Transverse colon (tissue), 3 donors: Measurements from ENCODE around the gene DNAAF5.

Experiments used
- POLR2A ChIP-seq: fragments of 450-650 bp; IDR thresholded peaks from one replicate; pipeline ENCODE4 v1.6.1; 2016; ENCODE audit warnings: antibody characterized with exemption, mild to moderate bottlenecking, moderate library complexity
- TF ChIP-seq, protein P1 (sequence below), 5 experiments: fragments of 200-600 bp in 3 of 5; fragments of 450-650 bp in 2 of 5; sonication (generic) in 3 of 5; IDR thresholded peaks; 1 replicate in 2 of 5; 2 replicates in 3 of 5; pipeline ENCODE4 v1.5.1; 2016 to 2017; ENCODE audit warnings: antibody characterized with exemption in 5 of 5, inconsistent platforms in 3 of 5, mild to moderate bottlenecking in 2 of 5, moderate library complexity in 1 of 5

DNA sequence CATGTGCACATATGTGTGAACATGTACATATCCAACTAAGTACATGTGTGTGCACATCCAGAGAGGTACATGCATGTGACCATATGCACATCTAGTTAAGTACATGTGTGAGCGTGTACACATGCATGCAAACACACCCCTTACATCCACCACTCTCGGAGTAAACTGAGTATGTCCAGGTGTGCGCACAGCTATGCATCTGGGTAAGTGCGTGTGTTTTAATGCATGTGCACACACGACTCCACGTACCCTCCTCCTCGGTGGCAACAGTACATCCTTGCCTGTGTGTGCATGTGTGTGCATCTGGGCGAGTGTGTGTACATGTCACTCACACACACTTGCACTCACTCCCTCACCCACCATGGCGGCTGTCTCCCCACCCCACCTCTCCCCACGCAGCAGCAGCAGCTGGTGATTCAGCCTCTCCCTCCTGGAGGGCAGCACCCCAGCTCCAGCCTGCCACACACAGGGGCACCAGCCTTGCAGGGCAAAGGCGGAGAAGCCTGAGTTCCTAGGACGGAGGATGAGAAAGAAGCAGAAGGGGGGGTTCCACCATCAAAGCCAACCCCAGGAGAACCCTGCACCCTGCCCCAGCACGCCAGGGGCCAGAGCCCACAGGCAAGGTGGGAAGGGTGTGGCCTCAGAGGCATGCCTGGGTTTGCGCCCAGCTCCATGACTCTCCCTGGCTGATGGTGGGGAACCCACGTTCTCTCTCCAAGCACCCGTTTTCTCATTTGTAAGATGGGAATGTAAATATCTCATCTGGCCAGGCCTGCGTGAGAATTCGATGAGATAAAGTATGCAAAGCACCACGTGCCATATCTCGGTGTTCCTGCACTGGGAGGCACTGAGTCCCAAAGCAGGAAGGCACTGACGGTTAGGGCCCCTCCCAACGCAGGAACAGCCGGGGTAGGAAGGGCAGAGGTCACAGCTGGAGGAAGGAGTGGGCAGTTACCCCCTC lies 27.7 kb upstream of the DNAAF5 start:
- TF ChIP-seq, protein P1, sequence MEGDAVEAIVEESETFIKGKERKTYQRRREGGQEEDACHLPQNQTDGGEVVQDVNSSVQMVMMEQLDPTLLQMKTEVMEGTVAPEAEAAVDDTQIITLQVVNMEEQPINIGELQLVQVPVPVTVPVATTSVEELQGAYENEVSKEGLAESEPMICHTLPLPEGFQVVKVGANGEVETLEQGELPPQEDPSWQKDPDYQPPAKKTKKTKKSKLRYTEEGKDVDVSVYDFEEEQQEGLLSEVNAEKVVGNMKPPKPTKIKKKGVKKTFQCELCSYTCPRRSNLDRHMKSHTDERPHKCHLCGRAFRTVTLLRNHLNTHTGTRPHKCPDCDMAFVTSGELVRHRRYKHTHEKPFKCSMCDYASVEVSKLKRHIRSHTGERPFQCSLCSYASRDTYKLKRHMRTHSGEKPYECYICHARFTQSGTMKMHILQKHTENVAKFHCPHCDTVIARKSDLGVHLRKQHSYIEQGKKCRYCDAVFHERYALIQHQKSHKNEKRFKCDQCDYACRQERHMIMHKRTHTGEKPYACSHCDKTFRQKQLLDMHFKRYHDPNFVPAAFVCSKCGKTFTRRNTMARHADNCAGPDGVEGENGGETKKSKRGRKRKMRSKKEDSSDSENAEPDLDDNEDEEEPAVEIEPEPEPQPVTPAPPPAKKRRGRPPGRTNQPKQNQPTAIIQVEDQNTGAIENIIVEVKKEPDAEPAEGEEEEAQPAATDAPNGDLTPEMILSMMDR (IDR thresholded peaks at IDR 0.05) = no peak
- TF ChIP-seq POLR2A = no peak
